T-helper 1 cell treated with Interleukin-12 subunit alpha and Interleukin-12 subunit beta and Interleukin-4 antibody, amounts not matched to agents 30 μg/mL and 1 μg/mL, for 36 hours (primary cell): Measurements from ENCODE around the gene SLC2A4.

ENCODE experiments used
- H3K27ac Mint-ChIP-seq: one replicate; pipeline ENCODE4 v1.8.0; 2021; ENCODE audit warnings: mild to moderate bottlenecking, mixed read lengths
- H3K27me3 Mint-ChIP-seq: one replicate; pipeline ENCODE4 v1.8.0; 2021; ENCODE audit warnings: low read depth, mixed read lengths
- H3K36me3 Mint-ChIP-seq: one replicate; pipeline ENCODE4 v1.8.0; 2021; ENCODE audit warnings: low read depth, mixed read lengths
- H3K4me1 Mint-ChIP-seq: one replicate; pipeline ENCODE4 v1.8.0; 2021; ENCODE audit warnings: low read depth, mixed read lengths
- H3K4me3 Mint-ChIP-seq: one replicate; pipeline ENCODE4 v1.8.0; 2021; ENCODE audit warnings: mild to moderate bottlenecking, moderate library complexity, mixed read lengths
- H3K9me3 Mint-ChIP-seq: one replicate; pipeline ENCODE4 v1.8.0; 2021; ENCODE audit warnings: mixed read lengths

The SLC2A4 gene

GRCh38 chr17:7281074-7281952, at the start of gene SLC2A4:
Gene SLC2A4 (plus strand): TSS chr17:7281718. CDS start chr17:7281935, 217 bp downstream.
- H3K4me1 Mint-ChIP-seq = peaks cover 13% of the 10 kb centered on the region
- no peaks in the 10 kb centered on the region for H3K9me3 Mint-ChIP-seq
- peak within 1 kb of the TSS; percentile 63 for H3K4me3 Mint-ChIP-seq
- peak within 1 kb of the TSS; percentile 26 for H3K27ac Mint-ChIP-seq
- no peaks in the 10 kb centered on the region for H3K36me3 Mint-ChIP-seq
- H3K27me3 Mint-ChIP-seq = peaks cover 52% of the 10 kb centered on the region

GRCh38 chr17:7232114-7232513, 49.4 kb upstream of the SLC2A4 start:
- no peaks in the 10 kb centered on the region for H3K9me3 Mint-ChIP-seq
- peaks cover 36% of the 10 kb centered on the region for H3K36me3 Mint-ChIP-seq
- no peaks in the 10 kb centered on the region for H3K27me3 Mint-ChIP-seq
- peaks cover 46% of the 10 kb centered on the region for H3K4me1 Mint-ChIP-seq
- H3K4me3 Mint-ChIP-seq = peak overlapping the region; percentile 4
- no peak overlapping the region for H3K27ac Mint-ChIP-seq

DNA sequence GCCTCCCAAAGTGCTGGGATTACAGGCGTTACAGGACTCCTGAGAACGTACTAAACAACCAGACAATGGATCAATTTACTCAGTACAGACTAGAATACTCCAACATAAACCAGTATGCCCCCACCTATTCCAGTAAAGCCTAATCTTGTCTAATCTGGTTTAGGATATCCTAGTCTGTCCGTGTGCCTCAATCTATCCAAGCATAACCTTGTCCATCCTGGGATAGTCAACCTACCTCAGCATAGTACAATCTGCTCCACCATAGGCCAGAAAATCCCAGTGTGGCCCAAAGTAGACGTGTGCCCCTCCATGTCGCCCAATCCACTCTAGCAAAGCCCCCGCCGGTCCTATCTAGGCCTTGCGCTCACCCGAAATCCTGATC, 47.8 kb upstream of the SLC2A4 start:
- no peaks in the 10 kb centered on the region for H3K9me3 Mint-ChIP-seq
- no peaks in the 10 kb centered on the region for H3K27me3 Mint-ChIP-seq
- peak overlapping the region; percentile 93 for H3K4me3 Mint-ChIP-seq
- H3K4me1 Mint-ChIP-seq = peaks cover 47% of the 10 kb centered on the region
- H3K27ac Mint-ChIP-seq = peak overlapping the region; percentile 92
- H3K36me3 Mint-ChIP-seq = peaks cover 36% of the 10 kb centered on the region

DNA sequence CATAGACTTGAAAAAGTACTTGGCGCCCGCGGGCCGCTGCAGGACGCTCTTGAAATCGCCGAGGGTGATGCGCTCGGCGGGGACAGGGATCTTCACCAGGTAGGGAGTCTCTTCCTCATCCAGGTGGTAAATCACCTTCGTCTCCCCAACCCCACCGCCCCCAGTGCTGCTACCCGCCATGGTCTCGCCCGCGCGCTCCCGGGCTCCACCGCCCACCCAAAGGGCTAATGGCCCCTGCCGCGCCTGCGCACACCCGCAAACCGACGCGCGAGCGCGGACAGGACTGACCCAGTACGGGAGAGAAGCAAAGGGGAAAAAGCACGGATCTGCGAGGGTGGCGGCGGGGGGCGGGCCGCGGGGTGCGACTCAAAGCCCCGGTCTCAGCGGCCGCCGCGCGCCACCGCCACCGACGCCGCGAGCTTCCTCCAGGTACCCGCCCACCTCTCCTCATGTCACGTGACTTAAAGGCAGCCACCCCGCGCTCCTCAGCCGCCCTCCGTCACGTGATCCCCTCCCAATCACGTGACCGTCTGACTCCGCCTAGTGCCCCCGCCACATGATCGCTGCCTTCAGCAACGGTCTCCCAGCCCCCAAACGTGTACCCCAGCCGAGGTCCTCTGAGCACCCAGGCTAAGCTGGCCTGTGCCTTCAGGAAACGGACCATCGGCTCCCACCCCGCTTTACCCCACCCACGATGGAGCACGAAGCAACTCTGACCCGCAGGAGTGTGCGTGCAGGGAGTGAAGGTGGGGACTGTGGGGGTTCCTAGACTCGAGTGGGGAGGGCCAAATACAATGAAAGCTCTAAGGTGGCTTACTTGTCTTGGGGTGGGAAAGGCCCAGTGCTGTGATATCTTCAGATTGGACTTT, 47.2 kb upstream of the SLC2A4 start, which contains the start of gene DVL2:
TSS of gene DVL2 (minus strand) at position 435 of the 869 bp plus-strand sequence. CDS start at position 180, 255 bp downstream.
- no peaks in the 10 kb centered on the region for H3K27me3 Mint-ChIP-seq
- H3K9me3 Mint-ChIP-seq = no peaks in the 10 kb centered on the region
- peaks cover 46% of the 10 kb centered on the region for H3K4me1 Mint-ChIP-seq
- H3K27ac Mint-ChIP-seq = peak within 1 kb of the TSS; percentile 92
- H3K4me3 Mint-ChIP-seq = peak within 1 kb of the TSS; percentile 93
- peaks cover 32% of the 10 kb centered on the region for H3K36me3 Mint-ChIP-seq

GRCh38 chr17:7235693-7236665, 45.5 kb upstream of the SLC2A4 start:
- Mint-ChIP-seq H3K4me1 (peaks cover 60% of the 10 kb centered on the region), H3K9me3 (no peaks in the 10 kb centered on the region), H3K27ac (peak overlapping the region; percentile 67), H3K27me3 (no peaks in the 10 kb centered on the region), H3K36me3 (peaks cover 36% of the 10 kb centered on the region), H3K4me3 (peak overlapping the region; percentile 61)

GRCh38 chr17:7236808-7237207, 44.7 kb upstream of the SLC2A4 start:
- H3K4me1 Mint-ChIP-seq = peaks cover 67% of the 10 kb centered on the region

GRCh38 chr17:7237266-7237760, 44.2 kb upstream of the SLC2A4 start:
- Mint-ChIP-seq H3K27ac (peak overlapping the region; percentile 96), H3K9me3 (no peaks in the 10 kb centered on the region), H3K4me1 (peaks cover 66% of the 10 kb centered on the region), H3K4me3 (peak overlapping the region; percentile 92), H3K27me3 (no peaks in the 10 kb centered on the region), H3K36me3 (peaks cover 48% of the 10 kb centered on the region)

More at GRCh38 chr17:7236808-7237207, 44.7 kb upstream of the SLC2A4 start:
- peak overlapping the region; percentile 96 for H3K27ac Mint-ChIP-seq
- no peaks in the 10 kb centered on the region for H3K9me3 Mint-ChIP-seq
- H3K36me3 Mint-ChIP-seq = peaks cover 44% of the 10 kb centered on the region
- no peaks in the 10 kb centered on the region for H3K27me3 Mint-ChIP-seq
- peak overlapping the region; percentile 92 for H3K4me3 Mint-ChIP-seq

GRCh38 chr17:7237761-7238419, 43.6 kb upstream of the SLC2A4 start:
- H3K4me1 Mint-ChIP-seq = peaks cover 63% of the 10 kb centered on the region
- peaks cover 50% of the 10 kb centered on the region for H3K36me3 Mint-ChIP-seq
- H3K9me3 Mint-ChIP-seq = no peaks in the 10 kb centered on the region
- H3K4me3 Mint-ChIP-seq = peak overlapping the region; percentile 92
- H3K27me3 Mint-ChIP-seq = no peaks in the 10 kb centered on the region
- H3K27ac Mint-ChIP-seq = peak overlapping the region; percentile 96

DNA sequence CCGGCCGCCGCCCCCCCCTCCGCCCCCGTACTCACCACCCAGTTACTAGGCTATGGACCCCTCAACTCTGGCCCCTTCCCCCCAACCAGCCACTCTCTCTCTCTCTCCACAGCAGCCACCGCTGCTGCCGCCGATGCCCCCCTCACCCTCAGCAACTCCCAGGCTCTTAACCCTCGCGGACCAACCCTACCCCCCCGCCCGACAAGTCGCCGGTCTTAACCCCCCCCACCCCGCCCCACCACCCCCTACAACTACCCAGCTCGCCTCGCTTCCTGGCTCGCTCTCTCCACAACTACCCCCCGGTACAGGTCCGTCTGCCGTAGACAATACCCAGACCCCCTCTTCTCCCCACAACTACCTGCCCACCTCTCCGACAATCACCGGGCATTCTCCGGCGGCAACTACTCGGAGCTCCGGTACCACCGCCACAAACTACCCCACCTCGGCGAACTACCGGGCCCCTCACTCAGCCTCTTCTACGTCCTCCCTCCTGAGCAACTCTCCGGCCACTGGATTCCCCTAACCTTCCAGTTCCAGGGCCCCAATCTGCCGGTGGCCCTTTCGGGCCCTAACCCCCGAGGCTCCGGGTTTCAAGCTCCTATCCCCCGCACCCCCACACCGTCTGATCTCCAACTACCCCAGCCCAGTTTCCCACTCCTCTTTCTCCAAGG, 43.0 kb upstream of the SLC2A4 start:
- H3K4me3 Mint-ChIP-seq = peak overlapping the region; percentile 92
- H3K36me3 Mint-ChIP-seq = peaks cover 51% of the 10 kb centered on the region
- peak overlapping the region; percentile 96 for H3K27ac Mint-ChIP-seq
- H3K4me1 Mint-ChIP-seq = peaks cover 62% of the 10 kb centered on the region
- H3K27me3 Mint-ChIP-seq = no peaks in the 10 kb centered on the region
- H3K9me3 Mint-ChIP-seq = no peaks in the 10 kb centered on the region

- H3K27ac Mint-ChIP-seq = peak within 1 kb of the TSS; percentile 96
- H3K36me3 Mint-ChIP-seq = peaks cover 53% of the 10 kb centered on the region
- peaks cover 60% of the 10 kb centered on the region for H3K4me1 Mint-ChIP-seq
- no peaks in the 10 kb centered on the region for H3K27me3 Mint-ChIP-seq
- peak within 1 kb of the TSS; percentile 92 for H3K4me3 Mint-ChIP-seq
- no peaks in the 10 kb centered on the region for H3K9me3 Mint-ChIP-seq
These were observed 42.2 kb upstream of the SLC2A4 start, which contains the start of gene PHF23 for GRCh38 chr17:7239091-7240027. Gene PHF23 (minus strand): TSS chr17:7239457. CDS start chr17:7239279, 178 bp downstream.

DNA sequence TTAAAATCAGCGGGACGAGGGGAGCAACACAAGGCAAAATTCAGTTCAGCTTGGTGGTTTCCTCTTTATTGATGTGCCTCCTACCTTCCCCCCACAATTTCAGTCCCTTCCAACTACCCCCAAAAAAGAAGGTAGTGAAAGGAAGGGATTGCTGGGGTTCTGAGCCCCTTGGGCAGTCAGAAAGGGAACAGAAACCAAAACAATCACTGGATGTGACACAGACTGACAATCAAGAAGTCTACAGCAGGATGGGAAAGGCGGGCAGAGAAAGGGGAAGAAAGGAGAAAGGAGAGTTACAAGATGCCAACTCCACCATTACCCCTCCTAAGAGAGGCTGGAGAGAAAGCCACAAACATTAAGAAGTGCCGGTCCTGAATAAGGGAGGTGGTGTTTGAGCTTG, 41.1 kb upstream of the SLC2A4 start:
- H3K4me3 Mint-ChIP-seq = peak overlapping the region; percentile 92

More for the DNA sequence above, 41.1 kb upstream of the SLC2A4 start:
- Mint-ChIP-seq H3K9me3 (no peaks in the 10 kb centered on the region), H3K36me3 (peaks cover 45% of the 10 kb centered on the region), H3K4me1 (peaks cover 52% of the 10 kb centered on the region), H3K27ac (peak overlapping the region; percentile 96), H3K27me3 (no peaks in the 10 kb centered on the region)
